Loucy (cell line): ENCODE measurements around the gene ANKRD45.
"Not testable (repeated sequence)": the region's sequence is repeated elsewhere in the genome, so short reads cannot be mapped to it uniquely, and the experiment has no call there.

ENCODE experiments used
- H2AFZ ChIP-seq: fragments of 200-600 bp; sonication (generic); 2 replicates; pipeline ENCODE4 v1.6.0; 2016; ENCODE audit warnings: antibody characterized with exemption, mild to moderate bottlenecking, low read length, moderate library complexity
- H3F3A ChIP-seq: fragments of 200-600 bp; 2 replicates; pipeline ENCODE4 v1.6.0; 2016; ENCODE audit warnings: antibody characterized with exemption, low read depth, mild to moderate bottlenecking
- H3K27me3 ChIP-seq: fragments of 200-600 bp; sonication (generic); 2 replicates; pipeline ENCODE4 v1.6.1; 2014; ENCODE audit warnings: low read length, mild to moderate bottlenecking; ENCODE audit not compliant: insufficient read depth, poor library complexity, severe bottlenecking
- H3K36me3 ChIP-seq: fragments of 200-600 bp; sonication (generic); 2 replicates; pipeline ENCODE4 v1.6.1; 2016; ENCODE audit warnings: low read length; ENCODE audit not compliant: insufficient read depth
- H3K4me1 ChIP-seq: fragments of 200-600 bp; sonication (generic); 2 replicates; pipeline ENCODE4 v1.5.1; 2014; ENCODE audit warnings: low read length, mild to moderate bottlenecking; ENCODE audit not compliant: insufficient read depth, poor library complexity, severe bottlenecking
- H3K4me2 ChIP-seq: fragments of 200-600 bp; sonication (generic); 2 replicates; pipeline ENCODE4 v1.6.0; 2014; ENCODE audit warnings: antibody characterized with exemption, low read length, low read depth, mild to moderate bottlenecking; ENCODE audit not compliant: poor library complexity, severe bottlenecking
- H3K4me3 ChIP-seq: fragments of 200-600 bp; sonication (generic); 2 replicates; pipeline ENCODE4 v1.5.1; 2014; ENCODE audit warnings: low read length, mild to moderate bottlenecking, mixed read lengths; ENCODE audit not compliant: poor library complexity, severe bottlenecking
- H3K79me2 ChIP-seq: fragments of 200-600 bp; sonication (generic); 2 replicates; pipeline ENCODE4 v1.6.1; 2014; ENCODE audit warnings: low read length; ENCODE audit not compliant: insufficient read depth
- H3K9ac ChIP-seq: fragments of 200-600 bp; sonication (generic); 2 replicates; pipeline ENCODE4 v1.6.0; 2014; ENCODE audit warnings: mild to moderate bottlenecking, low read depth, low read length, moderate library complexity; ENCODE audit not compliant: poor library complexity, severe bottlenecking
- H3K9me2 ChIP-seq: fragments of 200-600 bp; sonication (generic); replicated peaks from 2 replicates; pipeline ENCODE4 v1.6.1; 2016; ENCODE audit warnings: low read depth, low read length, mixed read lengths
- H3K9me3 ChIP-seq: fragments of 200-600 bp; sonication (generic); 2 replicates; pipeline ENCODE4 v1.6.1; 2014; ENCODE audit warnings: mild to moderate bottlenecking, antibody characterized with exemption, low read length, low read depth; ENCODE audit not compliant: insufficient read depth
- H4K20me1 ChIP-seq: fragments of 200-600 bp; sonication (generic); 2 replicates; pipeline ENCODE4 v1.6.0; 2014; ENCODE audit warnings: antibody characterized with exemption, low read length, mild to moderate bottlenecking; ENCODE audit not compliant: insufficient read depth, poor library complexity, severe bottlenecking
- CTCF ChIP-seq: fragments of 200-600 bp; sonication (generic); conservative IDR thresholded peaks from 2 replicates; pipeline ENCODE4 v1.5.1; 2014; ENCODE audit warnings: mild to moderate bottlenecking, antibody characterized with exemption, low read length
- EZH2phosphoT487 ChIP-seq: fragments of 200-600 bp; IDR thresholded peaks from 2 replicates; pipeline ENCODE4 v1.6.1; 2018; ENCODE audit warnings: antibody characterized with exemption, mild to moderate bottlenecking, moderate library complexity, borderline replicate concordance

ANKRD45 gene

GRCh38 chr1:173568483-173568882 is 101.2 kb downstream of the ANKRD45 start:
- TF ChIP-seq CTCF (no peak), EZH2phosphoT487 (no peak)
- no peaks in the 10 kb centered on the region for H3F3A ChIP-seq
- H3K36me3 ChIP-seq, result no peaks in the 10 kb centered on the region
- H2AFZ ChIP-seq, result no peak overlapping the region
- H3K9me2 ChIP-seq, result no peaks in the 10 kb centered on the region
- no peak overlapping the region for H3K4me2 ChIP-seq
- H3K9ac ChIP-seq, result no peak overlapping the region
- H3K9me3 ChIP-seq, result no peaks in the 10 kb centered on the region
- no peaks in the 10 kb centered on the region for H3K27me3 ChIP-seq
- no peak overlapping the region for H3K4me3 ChIP-seq
- no peaks in the 10 kb centered on the region for H3K4me1 ChIP-seq
- H4K20me1 ChIP-seq, result no peaks in the 10 kb centered on the region
- no peaks in the 10 kb centered on the region for H3K79me2 ChIP-seq

- not testable (repeated sequence) for H2AFZ ChIP-seq, H3K4me1 ChIP-seq, H3K4me2 ChIP-seq, H3K79me2 ChIP-seq, H3K36me3 ChIP-seq, H3K27me3 ChIP-seq, H3K9me2 ChIP-seq, H3F3A ChIP-seq, H3K4me3 ChIP-seq, H3K9ac ChIP-seq, H3K9me3 ChIP-seq, H4K20me1 ChIP-seq
These were observed 105.8 kb downstream of the ANKRD45 start for GRCh38 chr1:173563846-173564245.

GRCh38 chr1:173562813-173563212 is 106.8 kb downstream of the ANKRD45 start:
- no peaks in the 10 kb centered on the region for H3K9me3 ChIP-seq
- H3K4me3 ChIP-seq, result no peak overlapping the region
- H3K4me1 ChIP-seq, result no peaks in the 10 kb centered on the region
- no peaks in the 10 kb centered on the region for H3K36me3 ChIP-seq
- H3K9me2 ChIP-seq, result no peaks in the 10 kb centered on the region
- H3F3A ChIP-seq, result no peaks in the 10 kb centered on the region
- no peaks in the 10 kb centered on the region for H4K20me1 ChIP-seq
- H3K27me3 ChIP-seq, result no peaks in the 10 kb centered on the region
- TF ChIP-seq CTCF (no peak), EZH2phosphoT487 (no peak)
- H3K9ac ChIP-seq, result no peak overlapping the region
- no peak overlapping the region for H2AFZ ChIP-seq
- H3K79me2 ChIP-seq, result no peaks in the 10 kb centered on the region
- H3K4me2 ChIP-seq, result no peak overlapping the region

GRCh38 chr1:173561263-173561662 is 108.4 kb downstream of the ANKRD45 start:
- no peaks in the 10 kb centered on the region for H3K4me1 ChIP-seq
- no peak for TF ChIP-seq EZH2phosphoT487
- TF ChIP-seq CTCF, result no peak

More at GRCh38 chr1:173561263-173561662, 108.4 kb downstream of the ANKRD45 start:
- Histone ChIP-seq H3K27me3 (no peaks in the 10 kb centered on the region), H3K36me3 (no peaks in the 10 kb centered on the region), H3K9ac (no peak overlapping the region), H2AFZ (no peak overlapping the region), H3K9me2 (no peaks in the 10 kb centered on the region), H3K79me2 (no peaks in the 10 kb centered on the region), H3F3A (no peaks in the 10 kb centered on the region), H4K20me1 (no peaks in the 10 kb centered on the region), H3K9me3 (no peaks in the 10 kb centered on the region), H3K4me2 (no peak overlapping the region), H3K4me3 (no peak overlapping the region)
